Islet of Langerhans (tissue), 1 donor: ENCODE measurements around the gene KPNA3.

Source experiments
- FAIRE-seq: peaks from one replicate; lab custom pipeline; 2011; peaks lifted over from hg19 to GRCh38; lab: Jason Lieb, UNC

The KPNA3 gene

DNA sequence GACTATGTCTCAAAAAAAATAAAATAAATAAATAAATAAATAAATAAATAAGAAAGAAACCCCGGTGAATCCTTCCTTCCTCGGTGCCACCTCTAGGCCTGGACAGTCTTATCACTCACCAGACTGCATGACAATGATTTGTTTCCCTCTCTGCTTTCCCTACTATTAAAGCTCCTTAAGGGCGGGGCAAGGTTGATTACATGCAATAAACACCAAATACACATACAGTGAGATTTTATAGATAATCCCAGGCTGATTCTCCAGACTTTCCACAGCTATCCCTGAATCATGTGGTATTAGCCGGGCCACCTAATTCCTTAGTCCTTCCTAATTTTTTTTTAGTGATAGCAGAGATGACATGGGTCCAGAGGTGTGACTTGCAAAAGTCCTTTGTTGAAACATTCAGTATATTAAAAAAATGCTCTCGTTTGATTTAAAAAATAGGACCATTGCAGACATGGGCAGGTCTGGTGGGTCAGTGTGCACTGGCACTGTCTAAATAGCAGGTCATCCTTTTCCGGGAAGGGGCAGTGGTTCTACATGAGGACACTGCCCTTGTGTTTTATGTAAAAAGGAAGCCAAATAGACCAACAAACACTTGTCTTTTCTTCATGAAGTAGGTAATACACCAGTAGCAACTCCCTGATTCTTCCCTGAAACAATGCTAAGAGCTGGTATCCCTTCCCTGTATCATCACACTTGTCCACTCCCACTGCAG is 115.7 kb downstream of the KPNA3 start:
- no peak for FAIRE-seq

DNA sequence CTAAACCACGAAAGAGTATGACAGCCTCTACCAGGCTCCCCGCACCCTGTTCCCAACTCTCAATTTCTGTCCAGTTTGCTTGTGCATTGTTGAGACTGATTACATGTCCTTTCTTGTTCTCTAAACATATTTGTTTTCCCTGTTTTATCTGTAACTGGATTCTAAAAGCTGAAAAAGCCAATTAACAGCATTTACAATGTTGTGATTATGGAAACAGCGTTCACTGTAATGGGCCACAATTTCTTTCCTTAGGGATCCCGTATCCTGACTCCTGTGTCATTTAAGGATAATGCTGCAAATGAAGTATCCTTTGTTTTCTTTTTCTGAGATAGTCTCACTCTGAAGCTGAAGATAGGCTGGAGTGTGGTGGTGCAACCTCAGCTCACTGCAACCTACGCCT is 121.7 kb downstream of the KPNA3 start:
- FAIRE-seq, result no peak

DNA sequence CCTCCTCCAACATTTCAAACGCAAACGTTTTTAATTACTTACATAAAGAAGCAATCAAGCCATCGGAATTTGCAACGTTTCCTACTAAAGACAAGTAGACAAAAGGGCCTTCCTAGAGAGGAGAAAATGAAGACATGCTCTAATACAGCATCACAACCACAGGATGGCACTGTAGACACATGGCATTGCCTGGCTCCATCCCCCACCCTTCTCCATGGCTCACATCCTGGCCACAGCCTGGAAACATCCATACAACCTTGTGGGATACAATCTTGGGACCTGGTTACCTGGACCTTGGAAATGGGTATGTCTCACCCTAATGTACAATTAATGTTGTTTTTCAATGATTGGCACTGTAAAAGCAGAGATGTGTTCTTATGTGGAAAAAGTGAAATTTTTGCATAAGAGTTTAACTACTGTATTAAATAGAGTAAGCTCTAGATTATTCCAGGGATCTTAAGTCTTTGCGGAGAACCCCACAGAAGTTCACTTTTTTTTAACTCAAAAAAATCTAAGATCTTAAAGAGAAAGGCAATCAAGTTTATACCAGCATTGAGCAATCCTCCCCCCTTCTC is 122.7 kb downstream of the KPNA3 start:
- peak; percentile 36 for FAIRE-seq

DNA sequence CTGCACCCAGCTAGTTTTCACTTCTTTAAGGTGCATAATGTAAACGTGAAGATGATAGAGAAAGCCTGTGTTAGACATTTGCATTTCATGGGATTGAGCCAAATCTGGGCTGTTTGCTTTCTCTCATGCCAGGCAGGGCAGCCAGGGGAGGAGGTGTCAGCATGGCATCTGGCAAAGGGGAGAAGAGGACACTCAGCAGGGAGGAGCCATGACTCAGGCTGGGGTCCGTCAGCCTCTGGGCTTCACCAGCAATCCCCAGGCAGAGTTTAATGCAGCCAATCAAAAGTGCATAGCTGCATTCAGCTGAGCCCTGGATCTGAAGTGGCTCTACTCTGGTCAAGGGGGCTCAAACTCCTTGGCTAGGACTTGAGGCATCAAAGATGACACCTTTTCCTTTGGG is 124.7 kb downstream of the KPNA3 start:
- FAIRE-seq, result no peak

DNA sequence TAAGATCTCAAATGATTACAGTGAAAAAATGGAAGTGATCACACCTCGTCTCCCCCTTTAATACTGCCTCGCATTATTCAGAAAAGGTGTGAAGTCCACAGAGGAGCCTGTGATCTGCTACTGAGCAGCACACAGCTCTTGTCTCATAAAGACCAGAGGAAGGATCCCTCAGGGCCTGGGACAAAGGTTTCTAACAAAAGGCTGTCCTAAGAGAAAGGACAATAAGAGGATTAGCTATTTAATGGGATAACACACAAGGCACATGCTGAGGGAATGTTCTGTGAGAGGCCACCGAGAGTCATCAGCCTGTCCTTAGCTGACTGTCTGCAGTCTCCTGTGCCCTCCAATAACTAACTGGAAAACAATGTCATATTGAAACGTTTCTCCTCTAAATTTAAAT is 127.9 kb downstream of the KPNA3 start:
- FAIRE-seq, result no peak

DNA sequence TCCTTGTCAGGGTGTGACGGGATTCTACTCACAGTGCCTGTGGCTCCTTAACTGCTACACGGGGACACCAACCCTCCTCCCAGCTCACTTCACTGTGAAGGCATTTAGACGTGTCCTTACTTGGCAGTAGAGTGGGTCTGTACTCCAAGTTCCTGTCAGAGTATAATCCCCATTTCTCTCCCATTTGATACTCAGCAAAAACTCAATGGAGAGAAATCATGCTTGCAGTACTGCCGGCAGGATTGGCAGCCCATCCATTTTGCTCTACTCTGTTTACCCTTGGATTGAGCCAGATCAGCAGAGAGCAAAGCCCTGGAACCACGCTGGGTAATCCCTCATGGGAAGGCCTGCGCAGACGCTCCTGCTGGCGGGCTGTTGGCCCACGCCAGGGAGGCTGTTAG is 135.2 kb downstream of the KPNA3 start:
- no peak for FAIRE-seq

DNA sequence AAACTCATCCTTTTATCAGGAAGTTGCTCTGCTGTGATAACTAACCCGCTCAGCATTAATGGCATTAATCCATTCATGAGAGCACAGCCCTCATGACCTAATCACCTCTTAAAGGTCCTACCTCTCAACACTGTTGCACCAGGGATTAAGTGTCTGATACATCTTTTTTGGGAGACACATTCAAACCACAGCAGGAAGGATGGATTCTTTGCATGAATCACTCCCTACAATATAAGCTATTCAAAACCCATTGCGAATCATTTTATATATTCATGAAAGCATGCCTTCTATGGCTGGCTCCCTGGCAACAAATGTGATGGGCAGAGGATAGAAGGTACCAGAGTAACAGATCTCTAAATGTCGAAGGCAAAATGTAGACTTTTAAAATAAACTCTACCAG is 136.6 kb downstream of the KPNA3 start:
- FAIRE-seq, result no peak

DNA sequence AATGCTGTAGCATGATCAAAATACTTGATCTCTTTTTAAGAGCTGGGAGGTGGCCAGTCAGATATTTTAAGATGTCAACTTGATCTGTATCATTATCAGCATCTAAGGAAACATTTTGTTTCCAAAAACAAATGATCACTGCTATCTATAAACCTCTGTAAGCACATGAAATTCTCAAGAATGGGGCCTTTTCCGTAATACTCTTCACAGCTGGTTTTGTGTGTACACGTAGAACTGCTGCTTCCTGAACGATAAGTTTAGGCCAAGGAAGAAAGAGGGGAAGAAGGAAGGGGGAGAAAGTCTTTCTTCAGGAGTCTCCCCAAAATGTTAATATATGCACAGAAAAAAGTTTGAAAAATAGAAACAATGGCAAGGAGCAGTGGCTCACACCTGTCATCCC is 138.5 kb downstream of the KPNA3 start:
- no peak for FAIRE-seq

DNA sequence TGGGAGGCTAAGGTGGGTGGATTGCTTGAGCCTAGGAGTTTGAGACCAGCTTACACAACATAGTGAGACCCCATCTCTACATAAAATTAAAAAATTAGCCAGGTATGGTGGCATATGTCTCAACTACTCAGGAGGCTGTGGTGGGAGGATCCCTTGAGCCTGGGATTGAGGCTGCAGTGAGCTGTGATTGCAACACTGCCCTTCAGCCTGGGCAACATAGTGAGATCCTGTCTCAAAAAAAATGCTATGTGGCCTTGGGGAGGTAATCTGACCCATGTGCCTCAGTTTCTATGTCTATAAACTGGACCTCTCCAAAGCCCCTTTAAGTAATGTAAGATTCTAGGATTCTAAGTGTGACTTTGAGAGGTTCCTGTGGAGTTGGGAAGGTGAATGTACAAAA is 139.0 kb downstream of the KPNA3 start:
- no peak for FAIRE-seq

DNA sequence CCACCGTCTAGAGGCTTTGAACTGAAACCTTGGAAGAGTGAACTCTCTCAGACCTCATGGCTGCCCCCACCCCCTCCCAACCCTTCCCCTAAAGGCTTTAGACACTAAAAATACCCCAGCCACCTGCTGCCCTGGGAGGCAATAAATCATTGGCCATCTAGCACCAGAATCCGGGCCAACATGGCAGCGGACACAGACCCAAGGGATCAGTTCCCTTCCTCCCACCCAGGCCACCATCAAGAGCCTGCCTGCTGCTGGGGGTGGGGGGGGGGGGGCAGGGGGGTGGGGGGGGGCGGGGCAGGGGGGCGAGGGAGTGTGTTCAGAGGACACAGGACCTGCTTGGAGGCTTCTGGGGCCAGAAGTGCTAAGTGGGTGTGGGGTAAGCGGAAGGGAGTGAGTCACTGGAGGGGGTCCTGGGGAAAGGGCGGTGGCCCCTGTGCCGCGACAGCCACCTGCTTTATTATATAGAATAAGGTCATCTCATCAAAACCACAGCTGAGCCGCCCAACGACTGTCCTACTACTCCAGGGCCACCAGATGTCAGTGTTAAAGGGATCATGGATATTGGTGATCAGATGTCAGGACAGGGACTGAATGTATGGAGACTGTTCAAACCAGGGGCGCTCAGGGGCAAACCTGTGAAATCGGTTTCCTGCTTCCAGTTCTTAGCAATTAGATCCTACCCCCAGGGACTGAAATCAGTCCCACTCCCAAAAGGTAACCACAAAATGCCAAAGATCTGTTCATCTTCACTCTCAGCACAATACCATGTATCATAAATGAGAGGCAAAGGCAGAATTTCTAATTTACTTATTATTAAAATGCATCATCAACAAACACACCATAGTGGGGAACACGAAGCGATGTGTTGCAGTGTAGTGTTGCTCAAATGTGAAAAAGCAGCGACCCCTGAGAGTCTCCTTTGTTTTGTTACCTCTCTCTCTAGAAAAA is 139.9 kb downstream of the KPNA3 start:
- no peak for FAIRE-seq

DNA sequence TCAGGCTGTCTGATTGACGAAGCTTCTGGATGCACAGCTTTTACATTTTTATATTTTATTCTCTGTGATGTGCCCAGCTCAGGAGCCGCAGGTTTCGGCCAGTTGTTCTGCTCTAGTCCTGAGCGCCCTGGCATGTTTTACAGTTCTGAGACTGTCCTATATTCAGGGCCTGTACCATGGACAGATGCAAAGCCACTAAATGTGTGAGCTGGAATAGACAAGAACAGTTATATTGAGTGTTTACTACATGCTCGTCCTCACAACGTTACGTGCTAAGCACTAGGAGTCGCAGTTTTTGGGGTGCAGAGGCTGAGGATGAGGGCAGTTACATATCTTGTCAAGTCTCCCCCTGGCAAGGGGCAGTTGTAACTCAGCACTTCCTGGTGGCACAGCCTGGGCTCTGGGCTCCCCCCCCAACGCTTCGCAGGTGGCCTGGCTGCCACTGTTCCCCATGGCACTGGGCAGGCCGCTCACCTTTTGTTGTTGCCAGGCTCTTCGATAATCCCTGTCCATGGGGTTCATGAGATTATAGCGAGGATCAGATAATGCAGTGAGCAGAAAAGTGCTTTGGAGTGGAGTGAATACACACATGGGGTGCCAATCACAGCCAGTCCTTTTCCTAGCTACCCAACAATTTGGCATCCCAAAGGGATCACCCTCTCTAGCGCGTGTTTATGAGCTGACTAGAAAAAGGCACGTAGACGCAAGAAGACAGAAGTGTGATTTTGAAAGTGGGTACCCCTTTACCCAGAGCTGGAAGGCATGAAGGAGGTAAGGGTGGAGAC is 140.7 kb downstream of the KPNA3 start:
- FAIRE-seq, result no peak

DNA sequence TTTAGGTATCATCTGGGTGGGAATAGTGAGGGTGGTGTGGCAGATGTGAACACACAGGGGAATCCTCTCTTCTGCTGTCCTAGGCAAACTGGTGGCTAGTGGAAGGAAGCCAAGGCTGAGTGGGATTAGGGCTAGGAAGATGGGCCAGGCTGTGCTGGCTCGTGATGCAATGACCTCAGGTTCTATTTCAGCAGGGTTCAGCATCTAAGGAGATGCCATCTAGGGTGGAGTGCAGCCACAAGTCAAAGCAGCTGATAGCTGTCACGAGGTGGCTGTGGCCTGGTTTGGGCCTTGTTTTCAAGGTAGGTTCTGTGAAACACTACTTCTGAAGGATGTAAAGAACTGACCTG is 142.5 kb downstream of the KPNA3 start:
- FAIRE-seq, result no peak
